Breast epithelium (tissue), 4 donors: ENCODE measurements around the gene ZSWIM7. TPM values are rescaled to one million over a fixed set of nuclear protein-coding genes. Genes with fewer than 3 reads are reported as not detected.

Experiments used
- DNase-seq, 2 donors: peaks; one replicate each; pipeline ENCODE4 v3.0.0-alpha.2; 2019; ENCODE audit warnings: low spot score in 2 of 2
- H3K27ac ChIP-seq, 2 donors: fragments of 200-600 bp; sonication (generic) in 1 of 2; one replicate each; pipeline ENCODE4 v1.5.1; 2016 to 2019; ENCODE audit warnings: mild to moderate bottlenecking in 1 of 2
- H3K27me3 ChIP-seq, 2 donors: fragments of 200-600 bp; sonication (generic) in 1 of 2; one replicate each; pipeline versions ENCODE4 v1.5.1 to v1.6.0; 2017 to 2019; ENCODE audit warnings: control low read depth in 1 of 2, mild to moderate bottlenecking in 1 of 2
- H3K36me3 ChIP-seq: fragments of 200-600 bp; one replicate; pipeline ENCODE4 v1.5.1; 2019
- H3K4me1 ChIP-seq, 2 donors: fragments of 200-600 bp; sonication (generic); one replicate each; pipeline ENCODE4 v1.5.1; 2016 to 2019; ENCODE audit warnings: control low read depth in 1 of 2
- H3K4me3 ChIP-seq, 3 donors: fragments of 200-600 bp; sonication (generic); 1 replicate in 2 of 3; 2 replicates in 1 of 3; pipeline ENCODE4 v1.5.1; 2016 to 2019; ENCODE audit warnings: mild to moderate bottlenecking in 3 of 3, moderate library complexity in 2 of 3
- H3K9me3 ChIP-seq, 2 donors: fragments of 200-600 bp; sonication (generic) in 1 of 2; one replicate each; pipeline ENCODE4 v1.5.1; 2016 to 2019; ENCODE audit warnings: control low read depth in 1 of 2
- CTCF ChIP-seq, 3 donors: fragments of 450-650 bp; IDR thresholded peaks; one replicate each; pipeline ENCODE4 v1.5.1; 2016 to 2017; ENCODE audit warnings: antibody characterized with exemption in 3 of 3, mild to moderate bottlenecking in 3 of 3, moderate library complexity in 3 of 3
- POLR2A ChIP-seq: fragments of 450-650 bp; IDR thresholded peaks from one replicate; pipeline ENCODE4 v1.6.1; 2016; ENCODE audit warnings: antibody characterized with exemption, mild to moderate bottlenecking, moderate library complexity
- POLR2AphosphoS5 ChIP-seq, 3 donors: sonication (generic); formaldehyde crosslinking; IDR thresholded peaks; one replicate each; pipeline ENCODE4 v1.6.1; 2017; ENCODE audit warnings: antibody characterized with exemption in 3 of 3
- intact Hi-C: fragments of 100-400 bp; cut with DNase I; formaldehyde crosslinking; loops from one replicate; pipeline ENCODE4 v1.15.1; 2023; ENCODE audit warnings: low total_unique reads
- total RNA-seq, 3 donors: library from RNA; depleted of rRNA; stranded (reverse); fragments of >200 nt; gene quantifications; one replicate each; pipeline ENCODE4 v1.1.0, GENCODE V29; 2016

The ZSWIM7 gene
- total RNA-seq, 3 donors from 2014 or later: 19.7 to 20.9 (median 20.3) TPM

GRCh38 chr17:15931394-15931793 is 68.1 kb downstream of the ZSWIM7 start:
- TF ChIP-seq POLR2A (no peak), CTCF (IDR thresholded peaks at IDR 0.05) (no peak), POLR2AphosphoS5 (IDR thresholded peaks at IDR 0.05) (no peak)
- DNase-seq: no peak
- no peaks in the 10 kb centered on the region for H3K4me1 ChIP-seq

GRCh38 chr17:15930426-15930825 is 69.1 kb downstream of the ZSWIM7 start:
- no peak for TF ChIP-seq CTCF (IDR thresholded peaks at IDR 0.05)
- no peak for TF ChIP-seq POLR2A
- TF ChIP-seq POLR2AphosphoS5 (IDR thresholded peaks at IDR 0.05): no peak
- no peaks in the 10 kb centered on the region for H3K27me3 ChIP-seq
- intact Hi-C loops: no loop called here
- no peaks in the 10 kb centered on the region for H3K9me3 ChIP-seq
- H3K4me3 ChIP-seq: no peak overlapping the region
- DNase-seq: no peak
- no peak overlapping the region for H3K27ac ChIP-seq
- no peaks in the 10 kb centered on the region for H3K4me1 ChIP-seq
- H3K36me3 ChIP-seq: no peaks in the 10 kb centered on the region

More at GRCh38 chr17:15931394-15931793, 68.1 kb downstream of the ZSWIM7 start:
- Histone ChIP-seq H3K4me3 (no peak overlapping the region), H3K27ac (no peak overlapping the region), H3K36me3 (no peaks in the 10 kb centered on the region), H3K27me3 (no peaks in the 10 kb centered on the region), H3K9me3 (no peaks in the 10 kb centered on the region)
- intact Hi-C loops: no loop called here

- no peak overlapping the region for H3K27ac ChIP-seq
Measured at GRCh38 chr17:15929941-15930340, 69.6 kb downstream of the ZSWIM7 start.

GRCh38 chr17:15928286-15928785 is 71.2 kb downstream of the ZSWIM7 start:
- H3K4me1 ChIP-seq: no peaks in the 10 kb centered on the region
- intact Hi-C loops: no loop called here
- DNase-seq: no peak
- no peak overlapping the region for H3K27ac ChIP-seq
- TF ChIP-seq CTCF (IDR thresholded peaks at IDR 0.05): no peak
- TF ChIP-seq POLR2AphosphoS5 (IDR thresholded peaks at IDR 0.05): no peak
- no peak for TF ChIP-seq POLR2A
- no peak overlapping the region for H3K4me3 ChIP-seq
- H3K9me3 ChIP-seq: no peaks in the 10 kb centered on the region
- H3K36me3 ChIP-seq: no peaks in the 10 kb centered on the region
- no peaks in the 10 kb centered on the region for H3K27me3 ChIP-seq

More at GRCh38 chr17:15929941-15930340, 69.6 kb downstream of the ZSWIM7 start:
- Histone ChIP-seq H3K27me3 (no peaks in the 10 kb centered on the region), H3K9me3 (no peaks in the 10 kb centered on the region), H3K4me1 (no peaks in the 10 kb centered on the region), H3K4me3 (no peak overlapping the region), H3K36me3 (no peaks in the 10 kb centered on the region)
- DNase-seq: no peak
- TF ChIP-seq CTCF (IDR thresholded peaks at IDR 0.05): no peak
- no peak for TF ChIP-seq POLR2A
- TF ChIP-seq POLR2AphosphoS5 (IDR thresholded peaks at IDR 0.05): no peak
- intact Hi-C loops: no loop called here

Other genes with a start within 250 kb of the ZSWIM7 start
- gene ADORA2B, start 54.6 kb downstream of the ZSWIM7 start, total RNA-seq: 1 to 10 TPM in 2 of 3 donors, under 1 TPM in 1; 0.48 to 5.6 (median 4.9) TPM
- gene TTC19, start 120 bp upstream of the ZSWIM7 start, total RNA-seq: 100 to 1,000 TPM in 2 of 3 donors, 10 to 100 TPM in 1; 46.4 to 111 (median 105) TPM
- 100 to 1,000 TPM; 118 to 229 (median 174) TPM for gene NCOR1, start 215.8 kb upstream of the ZSWIM7 start, total RNA-seq
- 10 to 100 TPM; 54.6 to 76.2 (median 68.8) TPM for gene PIGL, start 217.5 kb upstream of the ZSWIM7 start, total RNA-seq